Stimulated activated CD8-positive, alpha-beta memory T cell treated with anti-CD3 and anti-CD28 coated beads, Interleukin-7, amount 100 ng/mL, for 1 hour (primary cell): Measurements from ENCODE around the gene HOXD9.

Experiments
- DNase-seq, 2 donors: peaks; one replicate each; pipeline ENCODE4 v3.0.0-alpha.2; 2020; ENCODE audit warnings: low read depth in 2 of 2

Gene HOXD9

GRCh38 chr2:176152350-176153181 lies 30.0 kb downstream of the HOXD9 start:
- no peak for DNase-seq

DNA sequence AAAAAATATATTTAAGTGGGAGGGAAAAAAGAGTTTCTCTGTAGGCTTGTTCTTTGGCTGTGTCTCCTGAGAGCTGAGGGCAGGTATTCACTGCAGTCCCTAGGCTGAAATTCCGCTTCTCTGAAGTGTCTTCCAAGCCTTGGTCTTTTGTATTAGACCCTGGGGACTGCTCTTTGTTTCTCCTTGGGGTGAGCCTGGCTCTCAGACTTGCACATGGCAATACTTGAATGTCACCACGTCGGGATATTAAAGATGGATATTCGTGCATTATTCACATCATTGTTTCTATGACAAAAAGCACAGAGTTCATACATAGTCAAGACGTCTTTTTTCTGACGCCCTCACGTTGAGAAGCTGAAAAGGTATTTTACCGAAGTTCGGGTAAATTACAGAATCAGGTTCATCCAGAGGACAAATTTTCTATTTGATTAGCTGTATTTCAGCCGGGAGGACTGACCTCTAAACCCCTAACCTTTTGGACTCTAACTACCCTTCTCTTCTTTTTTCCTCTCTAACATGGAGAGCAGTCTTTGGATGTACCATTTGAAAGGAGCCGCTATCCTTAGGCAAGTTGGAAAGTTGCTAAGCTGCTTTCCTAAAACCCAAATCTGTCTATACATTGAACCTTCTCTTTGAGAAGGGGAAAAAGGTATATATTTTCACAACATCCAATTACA lies 32.2 kb downstream of the HOXD9 start:
- DNase-seq: no peak

DNA sequence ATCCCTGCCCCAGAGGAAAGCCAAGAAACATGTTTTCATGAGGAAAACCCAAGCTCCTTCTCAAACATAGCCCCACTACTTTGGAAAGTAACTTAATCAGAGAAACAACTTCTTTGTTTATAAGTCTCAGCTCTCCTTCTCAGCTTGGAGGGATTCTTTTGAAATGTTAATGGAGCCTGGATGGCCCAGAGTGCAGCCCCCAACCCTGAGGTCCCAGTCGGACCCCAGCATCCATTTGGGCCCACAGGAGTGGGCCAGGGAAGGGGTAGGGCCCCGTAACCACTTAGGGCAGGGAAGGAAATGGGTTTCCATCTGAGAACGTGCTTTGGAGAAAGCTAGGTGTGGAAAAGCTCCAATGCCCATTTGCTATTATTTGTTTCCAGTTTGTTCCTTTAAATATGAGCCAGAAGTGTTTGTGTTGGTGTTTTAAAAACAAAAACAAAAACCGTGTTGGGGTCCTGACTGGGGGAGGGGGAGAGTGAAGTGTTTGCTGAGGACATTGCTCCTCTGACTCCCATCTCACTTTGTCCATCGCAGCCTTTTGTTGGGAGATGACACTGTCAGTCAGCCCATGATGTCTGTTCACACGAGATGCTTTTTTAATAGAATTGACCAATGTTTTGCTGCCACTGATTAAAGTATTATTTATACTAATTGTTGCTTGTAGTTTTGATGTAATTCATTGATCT lies 33.0 kb downstream of the HOXD9 start:
- DNase-seq: no peak

DNA sequence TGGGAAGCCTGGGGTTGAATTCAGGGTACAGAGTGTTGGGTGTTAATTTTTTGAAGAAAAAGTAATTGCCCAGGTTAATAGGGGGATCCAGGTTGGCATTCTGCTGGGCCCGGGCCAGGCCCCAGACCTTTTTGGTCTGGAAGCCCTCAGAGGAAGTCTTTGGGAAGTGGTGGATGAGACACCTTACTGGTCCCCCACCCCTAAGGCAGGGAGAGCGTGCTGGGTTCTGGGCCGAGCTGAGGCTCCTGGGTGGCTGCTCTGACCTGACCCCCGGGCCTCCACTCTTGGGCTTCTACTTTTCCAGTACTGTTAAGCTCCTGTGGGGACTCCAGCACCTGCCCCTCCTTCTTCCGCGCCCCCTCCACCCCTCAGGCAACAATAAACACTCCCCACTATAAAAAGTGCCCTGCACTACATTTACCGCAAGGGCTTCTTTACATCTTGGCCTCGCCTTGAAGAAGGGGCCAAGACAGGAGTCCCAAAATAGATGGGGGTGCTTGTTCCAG lies 33.8 kb downstream of the HOXD9 start:
- no peak for DNase-seq

DNA sequence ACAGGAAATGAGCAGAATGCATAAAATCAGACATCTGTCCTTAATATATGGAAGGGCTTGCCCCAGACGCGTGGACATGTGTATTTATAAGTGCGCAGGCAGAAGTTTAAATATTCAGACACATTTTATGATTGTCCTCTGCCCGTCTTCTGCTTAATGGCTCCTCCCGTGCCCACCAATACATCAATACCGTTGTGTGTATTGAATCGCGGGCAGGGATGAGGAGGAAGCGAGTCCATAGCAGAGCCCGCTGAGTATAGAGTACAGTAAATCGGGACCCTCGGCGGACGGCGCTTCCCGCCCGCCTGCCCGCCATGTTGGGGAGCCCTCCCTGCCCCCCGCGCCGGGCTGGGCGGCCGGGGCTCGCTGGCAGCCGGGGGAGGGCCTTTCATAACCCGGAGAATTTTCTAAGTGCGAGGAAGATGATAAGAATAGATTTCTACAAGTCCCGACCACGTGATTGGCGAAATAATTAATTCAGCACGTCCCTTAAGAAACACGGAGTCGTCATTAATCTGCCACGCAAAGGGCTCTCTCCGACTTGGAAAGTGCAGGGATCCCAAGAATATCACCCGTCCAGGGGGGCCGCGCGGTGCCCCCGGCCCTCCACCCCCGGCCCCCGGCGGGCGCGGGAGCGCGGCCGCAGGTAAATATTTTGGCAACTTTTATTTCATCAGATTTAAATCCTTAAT lies 34.4 kb downstream of the HOXD9 start, which contains the start of gene HOXD3:
TSS of gene HOXD3 (plus strand) at position 501 of the 692 bp plus-strand sequence. CDS start 11,808 bp downstream, outside the sequence.
- DNase-seq: no peak

DNA sequence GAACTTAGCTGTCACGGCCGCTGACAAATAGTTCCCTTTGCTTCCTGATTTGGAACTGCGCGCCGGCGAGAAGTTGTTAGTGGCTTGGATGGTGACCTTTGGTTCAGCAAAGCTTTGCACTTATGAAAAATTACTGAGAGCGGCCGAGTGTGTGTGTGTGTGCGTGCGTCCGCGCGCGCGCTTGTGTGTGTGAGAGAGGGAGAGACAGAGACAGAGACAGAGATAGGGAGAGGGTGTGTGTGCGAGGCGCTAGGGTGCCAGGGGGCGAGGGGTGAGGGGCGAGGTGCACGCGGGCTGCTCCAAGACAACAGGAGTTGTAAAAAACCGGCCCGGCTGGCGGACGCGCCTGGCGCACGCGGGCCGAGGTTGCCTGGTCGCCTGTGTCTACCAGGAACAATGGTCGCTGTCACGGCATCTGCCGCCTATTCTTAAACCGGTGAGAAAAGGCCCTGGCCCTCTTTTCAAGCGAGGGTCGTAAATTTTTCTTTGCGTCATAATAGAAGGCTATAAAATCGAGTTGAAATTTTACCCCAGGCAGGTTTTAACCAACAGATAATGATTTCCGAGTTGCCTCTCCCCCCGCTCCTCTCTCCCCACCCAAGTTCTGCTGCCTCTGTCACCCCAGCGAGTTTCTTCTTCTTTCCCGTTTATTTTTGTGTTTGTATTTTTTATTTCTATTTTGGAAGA lies 35.1 kb downstream of the HOXD9 start:
- no peak for DNase-seq

GRCh38 chr2:176158186-176158591 lies 35.7 kb downstream of the HOXD9 start:
- no peak for DNase-seq

DNA sequence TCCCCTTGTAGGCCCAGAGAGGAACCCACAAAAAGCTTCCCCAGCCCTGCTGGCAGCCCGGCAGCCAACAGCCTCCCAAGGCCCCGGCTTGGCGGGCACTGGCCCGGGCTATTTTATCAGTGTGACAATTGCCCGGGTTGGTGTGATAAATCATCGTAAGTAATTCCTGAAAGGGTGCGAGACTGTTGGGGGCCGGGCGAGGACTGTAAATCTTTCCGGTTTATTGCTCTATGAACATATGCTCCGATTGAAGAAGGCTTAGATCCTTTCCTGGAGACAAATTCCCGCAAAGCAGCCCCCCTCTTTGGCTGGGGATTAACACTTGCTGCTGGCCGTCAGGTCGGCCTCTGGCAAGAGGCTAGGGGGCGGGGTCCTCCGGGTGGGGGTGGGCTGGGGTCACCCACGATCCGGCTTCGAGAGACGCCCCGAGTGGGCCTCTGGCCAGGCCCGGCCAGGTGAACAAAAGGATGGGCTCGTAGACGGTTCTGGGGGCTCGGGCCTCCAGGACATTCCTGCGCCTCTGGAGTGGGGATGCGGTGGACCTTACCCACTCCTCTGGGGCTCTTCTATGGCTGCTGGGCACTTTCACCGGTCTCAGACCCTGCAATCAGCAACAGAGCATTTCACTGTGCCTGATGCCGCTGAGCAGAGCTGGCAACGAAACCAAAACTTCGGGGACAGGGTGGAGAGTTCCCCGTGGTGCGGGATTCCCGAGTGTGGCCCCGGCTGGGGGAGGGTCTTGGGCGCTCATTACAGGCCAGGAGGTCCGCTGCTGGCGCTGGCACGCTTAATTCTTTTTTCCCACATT lies 36.5 kb downstream of the HOXD9 start:
- no peak for DNase-seq

GRCh38 chr2:176159663-176160250 lies 37.2 kb downstream of the HOXD9 start:
- DNase-seq: no peak

DNA sequence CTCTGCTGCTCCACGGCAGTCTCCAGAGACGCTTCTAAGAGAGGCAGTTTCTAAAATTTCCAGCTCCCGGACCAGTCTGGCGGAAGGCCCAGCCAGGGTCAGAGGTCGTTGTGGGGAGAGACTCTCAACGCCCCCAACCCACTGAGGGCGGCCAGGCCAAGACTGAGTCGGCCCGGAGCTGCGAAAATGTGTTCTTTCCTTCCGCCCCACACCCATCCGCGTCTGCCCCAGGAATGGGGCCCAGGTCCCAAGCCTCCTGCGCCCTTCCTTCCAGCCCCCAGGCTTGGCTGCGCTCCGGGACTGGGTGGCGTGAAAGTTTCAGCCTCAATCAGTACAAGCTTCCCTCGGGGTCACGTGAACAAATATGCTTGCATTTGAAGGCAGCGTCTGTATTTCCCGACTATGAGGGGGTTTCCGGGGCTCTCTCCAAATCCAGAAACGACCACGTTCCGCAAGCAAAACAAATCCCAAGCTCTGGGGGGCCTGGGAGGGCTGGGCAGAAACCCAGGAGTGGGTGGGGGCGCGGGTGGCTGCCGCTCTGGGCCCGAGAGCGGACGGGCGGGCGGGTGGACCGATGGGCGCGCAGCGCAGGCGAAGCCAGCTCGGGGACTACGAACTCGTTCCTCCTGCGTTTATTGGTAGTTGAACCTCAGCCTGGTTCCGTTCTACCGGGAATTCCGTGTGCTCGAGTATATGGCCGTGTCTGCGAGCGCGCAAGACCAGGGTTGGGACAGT lies 37.9 kb downstream of the HOXD9 start:
- no peak for DNase-seq

DNA sequence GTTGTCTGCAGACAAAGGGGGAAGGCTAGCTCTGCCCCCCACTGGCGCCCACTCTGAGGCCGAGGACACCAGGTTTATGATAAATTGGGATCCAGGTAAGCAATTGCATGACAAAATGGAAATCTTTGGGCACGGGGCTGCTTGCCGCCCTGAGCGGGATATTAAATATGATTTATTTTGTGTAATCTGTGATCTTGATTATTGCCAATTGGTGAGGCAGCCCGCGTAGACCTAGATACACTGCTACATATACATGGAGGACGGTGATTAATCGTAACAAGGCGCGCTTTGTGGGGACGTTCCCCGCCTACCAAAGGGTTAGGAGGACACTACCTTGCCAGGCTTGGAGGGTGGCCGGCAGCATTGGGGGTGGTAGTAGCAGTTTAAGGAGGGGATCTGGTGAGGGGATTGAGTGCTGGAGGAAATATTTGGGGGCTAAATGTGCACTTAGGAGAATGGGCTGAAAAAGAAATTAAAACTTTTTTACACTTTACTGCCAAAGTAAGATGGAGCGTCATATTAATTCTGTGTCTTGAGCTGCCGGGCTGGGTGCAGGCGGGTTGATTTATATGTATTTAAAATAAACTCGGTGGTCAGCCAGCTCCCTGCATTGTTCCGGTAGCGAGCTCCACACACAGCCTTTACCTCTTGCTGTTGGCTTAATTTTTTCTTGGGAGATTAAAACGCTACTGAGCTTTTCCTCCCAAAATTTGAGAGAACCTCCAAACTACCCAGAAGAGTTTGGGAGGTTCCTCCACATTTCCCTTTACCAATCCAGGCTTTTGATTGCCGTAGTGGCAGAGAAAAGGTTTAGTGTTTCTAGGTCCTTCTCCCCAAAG lies 38.7 kb downstream of the HOXD9 start:
- no peak for DNase-seq

DNA sequence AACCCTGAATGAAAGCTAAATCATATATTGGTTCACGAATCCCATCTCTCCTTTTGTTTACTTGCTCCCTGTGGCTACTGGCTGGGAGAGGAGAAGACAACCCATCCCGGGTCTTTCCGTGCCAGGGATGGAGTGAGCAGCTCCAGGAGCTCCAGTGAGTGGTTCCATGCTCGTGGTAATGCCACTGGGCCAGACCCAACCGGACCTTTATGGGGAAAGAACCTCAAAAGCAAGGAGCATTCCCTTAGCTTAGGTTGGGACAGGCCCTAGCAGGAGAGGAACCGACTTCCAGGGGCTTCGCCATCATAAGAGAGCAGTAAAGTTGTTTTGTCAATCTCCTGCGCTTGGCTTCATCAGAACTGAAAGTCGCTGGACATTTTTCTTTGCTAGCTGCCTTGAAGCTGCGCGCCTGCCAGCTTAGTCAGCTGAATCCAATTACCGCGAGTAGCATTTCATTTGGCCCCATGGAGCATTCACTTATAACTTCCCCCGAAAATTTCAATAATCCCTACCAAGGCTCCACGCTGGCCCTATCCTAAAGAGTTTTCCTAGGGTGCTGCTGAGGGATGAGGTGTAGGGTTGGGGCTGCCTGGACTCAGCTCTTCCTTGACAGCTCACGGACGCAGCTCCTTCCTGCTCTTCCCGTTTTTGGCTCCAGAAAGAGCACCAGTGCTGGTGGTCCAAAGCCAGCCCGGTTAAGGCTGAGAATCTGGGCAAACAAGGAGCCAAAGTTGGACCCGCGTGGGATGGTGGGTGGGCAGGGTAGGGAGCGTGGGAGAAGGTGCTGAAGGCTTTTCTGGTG lies 39.5 kb downstream of the HOXD9 start:
- no peak for DNase-seq

GRCh38 chr2:176162911-176163671 lies 40.6 kb downstream of the HOXD9 start:
- DNase-seq: no peak

GRCh38 chr2:176163672-176164056 lies 41.1 kb downstream of the HOXD9 start:
- no peak for DNase-seq

DNA sequence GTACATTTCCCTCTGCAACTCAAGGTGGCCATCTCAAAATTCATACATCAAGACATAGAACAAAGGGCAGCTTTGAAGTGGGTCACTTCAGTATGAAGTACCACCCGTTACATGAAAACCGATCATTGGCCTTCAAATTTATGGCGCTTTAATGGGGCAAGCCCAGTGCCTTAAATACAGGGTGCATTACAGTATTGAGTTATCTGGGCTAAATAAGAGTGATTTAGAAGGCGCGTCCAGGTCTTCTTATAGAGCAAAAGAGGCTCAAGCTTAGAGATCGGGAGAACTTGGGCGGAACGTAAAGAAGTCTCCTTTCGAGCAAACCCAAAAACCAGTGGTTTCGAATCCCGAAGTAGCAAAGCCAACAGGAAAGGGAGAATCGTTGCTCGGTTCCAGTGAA lies 41.7 kb downstream of the HOXD9 start:
- no peak for DNase-seq

- DNase-seq: no peak
Measured at GRCh38 chr2:176164611-176165369, 42.3 kb downstream of the HOXD9 start.
